MM.1S (cell line): ENCODE results near the gene DNM1.

ENCODE experiments used
- EZH2 ChIP-seq: fragments of 300-600 bp; sonication (generic); optimal IDR thresholded peaks from 2 replicates; pipeline ENCODE3; 2017; ENCODE audit warnings: low read depth, mild to moderate bottlenecking, antibody characterized with exemption, low read length, mixed read lengths
- TF ChIP-seq, protein P1 (sequence below): fragments of 300-600 bp; sonication (generic); IDR thresholded peaks from 2 replicates; pipeline ENCODE4 v1.5.1; 2016; ENCODE audit warnings: antibody characterized with exemption, low read length, mixed read lengths

- no peak for TF ChIP-seq EZH2
- TF ChIP-seq, protein P1, sequence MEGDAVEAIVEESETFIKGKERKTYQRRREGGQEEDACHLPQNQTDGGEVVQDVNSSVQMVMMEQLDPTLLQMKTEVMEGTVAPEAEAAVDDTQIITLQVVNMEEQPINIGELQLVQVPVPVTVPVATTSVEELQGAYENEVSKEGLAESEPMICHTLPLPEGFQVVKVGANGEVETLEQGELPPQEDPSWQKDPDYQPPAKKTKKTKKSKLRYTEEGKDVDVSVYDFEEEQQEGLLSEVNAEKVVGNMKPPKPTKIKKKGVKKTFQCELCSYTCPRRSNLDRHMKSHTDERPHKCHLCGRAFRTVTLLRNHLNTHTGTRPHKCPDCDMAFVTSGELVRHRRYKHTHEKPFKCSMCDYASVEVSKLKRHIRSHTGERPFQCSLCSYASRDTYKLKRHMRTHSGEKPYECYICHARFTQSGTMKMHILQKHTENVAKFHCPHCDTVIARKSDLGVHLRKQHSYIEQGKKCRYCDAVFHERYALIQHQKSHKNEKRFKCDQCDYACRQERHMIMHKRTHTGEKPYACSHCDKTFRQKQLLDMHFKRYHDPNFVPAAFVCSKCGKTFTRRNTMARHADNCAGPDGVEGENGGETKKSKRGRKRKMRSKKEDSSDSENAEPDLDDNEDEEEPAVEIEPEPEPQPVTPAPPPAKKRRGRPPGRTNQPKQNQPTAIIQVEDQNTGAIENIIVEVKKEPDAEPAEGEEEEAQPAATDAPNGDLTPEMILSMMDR: no peak
Observed at GRCh38 chr9:128190013-128190412, 13.2 kb upstream of the DNM1 start.
